ENCODE data around the gene TAF1B. TPM values are rescaled to one million over a fixed set of nuclear protein-coding genes. Genes with fewer than 3 reads are reported as not detected.
A peak's percentile ranks its signal among the peaks of the same experiment; 100 is the strongest.

The TAF1B gene
- total RNA-seq, 1 donor = 41.3 TPM

DNA sequence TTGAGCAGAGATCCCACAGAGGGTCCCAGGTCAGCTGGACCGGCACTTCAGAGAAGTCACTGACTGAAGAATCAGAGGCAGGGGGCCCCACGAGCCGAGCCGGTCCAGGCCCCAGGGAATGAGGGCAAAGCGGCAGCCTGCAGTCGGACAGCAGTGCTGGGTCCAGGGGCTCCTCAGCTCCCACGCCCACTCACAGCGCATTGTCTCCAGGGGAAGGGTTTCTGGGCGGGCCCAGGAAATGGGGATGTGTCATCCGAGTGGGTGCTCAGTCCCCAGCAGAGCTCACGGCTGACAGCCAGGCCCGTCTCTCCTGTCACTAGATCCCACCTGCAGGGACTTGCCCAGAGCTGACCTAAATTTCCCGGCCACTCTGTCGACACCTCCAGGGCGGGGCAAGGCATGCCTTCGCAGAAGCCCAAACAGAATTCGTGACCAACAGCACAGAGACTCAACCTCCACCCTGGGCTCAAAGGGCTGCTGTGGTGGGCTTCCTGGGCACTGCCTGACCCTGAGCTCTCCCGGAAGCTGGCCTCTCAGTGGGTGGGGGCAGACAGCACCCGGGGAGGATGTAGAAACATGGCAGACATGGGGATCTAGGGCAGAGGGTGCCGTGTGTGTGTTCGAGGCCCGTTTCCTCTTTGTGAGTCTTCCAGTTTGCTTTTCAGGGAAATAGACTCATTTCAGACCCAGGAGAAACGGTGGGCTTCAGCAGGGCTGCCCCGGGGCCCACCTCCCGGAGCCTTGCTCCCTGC is 42.1 kb upstream of the TAF1B start:
- TF ChIP-seq, protein P1, sequence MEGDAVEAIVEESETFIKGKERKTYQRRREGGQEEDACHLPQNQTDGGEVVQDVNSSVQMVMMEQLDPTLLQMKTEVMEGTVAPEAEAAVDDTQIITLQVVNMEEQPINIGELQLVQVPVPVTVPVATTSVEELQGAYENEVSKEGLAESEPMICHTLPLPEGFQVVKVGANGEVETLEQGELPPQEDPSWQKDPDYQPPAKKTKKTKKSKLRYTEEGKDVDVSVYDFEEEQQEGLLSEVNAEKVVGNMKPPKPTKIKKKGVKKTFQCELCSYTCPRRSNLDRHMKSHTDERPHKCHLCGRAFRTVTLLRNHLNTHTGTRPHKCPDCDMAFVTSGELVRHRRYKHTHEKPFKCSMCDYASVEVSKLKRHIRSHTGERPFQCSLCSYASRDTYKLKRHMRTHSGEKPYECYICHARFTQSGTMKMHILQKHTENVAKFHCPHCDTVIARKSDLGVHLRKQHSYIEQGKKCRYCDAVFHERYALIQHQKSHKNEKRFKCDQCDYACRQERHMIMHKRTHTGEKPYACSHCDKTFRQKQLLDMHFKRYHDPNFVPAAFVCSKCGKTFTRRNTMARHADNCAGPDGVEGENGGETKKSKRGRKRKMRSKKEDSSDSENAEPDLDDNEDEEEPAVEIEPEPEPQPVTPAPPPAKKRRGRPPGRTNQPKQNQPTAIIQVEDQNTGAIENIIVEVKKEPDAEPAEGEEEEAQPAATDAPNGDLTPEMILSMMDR (IDR thresholded peaks at IDR 0.05; ENCODE audit: extremely low read depth, low read depth, low read length) = no peak
- no peaks in the 10 kb centered on the region for H3K27me3 ChIP-seq (ENCODE audit: insufficient read depth, low read length)
- H2AFZ ChIP-seq (ENCODE audit: low read length) = peak overlapping the region; percentile 44
- H3K4me3 ChIP-seq (ENCODE audit: insufficient read depth, low read length) = peak overlapping the region; percentile 8
- DNase-seq (ENCODE audit: insufficient read length, low spot score, missing footprints) = peak; percentile 90
- H4K20me1 ChIP-seq (ENCODE audit: insufficient read depth, low read length) = no peaks in the 10 kb centered on the region
- no peaks in the 10 kb centered on the region for H3K36me3 ChIP-seq (ENCODE audit: insufficient read depth, low read length)
- no peaks in the 10 kb centered on the region for H3K9me3 ChIP-seq (ENCODE audit: low read depth, low read length)
- peak overlapping the region; percentile 37 for H3K4me2 ChIP-seq (ENCODE audit: insufficient read depth, low read length)
- peaks cover 43% of the 10 kb centered on the region for H3K4me1 ChIP-seq (ENCODE audit: insufficient read depth, low read length)
- H3K79me2 ChIP-seq (ENCODE audit: insufficient read depth, low read length) = no peaks in the 10 kb centered on the region
- H3K27ac ChIP-seq (ENCODE audit: low read depth, low read length) = peak overlapping the region; percentile 95

DNA sequence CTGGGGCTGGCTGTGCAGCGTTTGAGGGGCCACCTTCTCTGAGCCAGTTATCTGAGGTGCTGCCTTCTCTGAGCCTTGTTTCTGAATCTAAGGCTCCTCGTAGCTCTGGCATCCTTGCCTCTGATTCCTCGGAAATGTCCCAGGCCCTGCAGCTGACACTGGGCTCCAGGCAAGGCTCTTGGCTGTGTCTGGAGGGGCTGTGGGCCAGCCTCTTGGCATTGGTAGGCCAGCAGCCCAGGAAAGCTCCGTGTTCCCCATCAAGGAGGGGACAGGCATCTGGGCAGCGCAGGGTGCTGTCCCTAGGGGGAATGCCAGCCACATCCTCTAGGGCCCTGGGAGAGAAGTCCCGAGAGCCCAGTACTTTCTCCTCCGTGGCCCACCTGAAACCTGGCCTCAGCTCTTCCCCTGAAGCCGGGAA is 40.7 kb upstream of the TAF1B start:
- Histone ChIP-seq H3K36me3 (ENCODE audit: insufficient read depth, low read length) (no peaks in the 10 kb centered on the region), H2AFZ (ENCODE audit: low read length) (no peak overlapping the region), H3K79me2 (ENCODE audit: insufficient read depth, low read length) (no peaks in the 10 kb centered on the region), H3K9me3 (ENCODE audit: low read depth, low read length) (no peaks in the 10 kb centered on the region), H3K4me2 (ENCODE audit: insufficient read depth, low read length) (no peak overlapping the region), H3K27ac (ENCODE audit: low read depth, low read length) (peak overlapping the region; percentile 95), H3K4me3 (ENCODE audit: insufficient read depth, low read length) (no peak overlapping the region), H3K27me3 (ENCODE audit: insufficient read depth, low read length) (no peaks in the 10 kb centered on the region), H4K20me1 (ENCODE audit: insufficient read depth, low read length) (no peaks in the 10 kb centered on the region), H3K4me1 (ENCODE audit: insufficient read depth, low read length) (peaks cover 43% of the 10 kb centered on the region)
- peak; percentile 25 for DNase-seq (ENCODE audit: insufficient read length, low spot score, missing footprints)
- TF ChIP-seq, protein P1 (IDR thresholded peaks at IDR 0.05; ENCODE audit: extremely low read depth, low read depth, low read length) = no peak

DNA sequence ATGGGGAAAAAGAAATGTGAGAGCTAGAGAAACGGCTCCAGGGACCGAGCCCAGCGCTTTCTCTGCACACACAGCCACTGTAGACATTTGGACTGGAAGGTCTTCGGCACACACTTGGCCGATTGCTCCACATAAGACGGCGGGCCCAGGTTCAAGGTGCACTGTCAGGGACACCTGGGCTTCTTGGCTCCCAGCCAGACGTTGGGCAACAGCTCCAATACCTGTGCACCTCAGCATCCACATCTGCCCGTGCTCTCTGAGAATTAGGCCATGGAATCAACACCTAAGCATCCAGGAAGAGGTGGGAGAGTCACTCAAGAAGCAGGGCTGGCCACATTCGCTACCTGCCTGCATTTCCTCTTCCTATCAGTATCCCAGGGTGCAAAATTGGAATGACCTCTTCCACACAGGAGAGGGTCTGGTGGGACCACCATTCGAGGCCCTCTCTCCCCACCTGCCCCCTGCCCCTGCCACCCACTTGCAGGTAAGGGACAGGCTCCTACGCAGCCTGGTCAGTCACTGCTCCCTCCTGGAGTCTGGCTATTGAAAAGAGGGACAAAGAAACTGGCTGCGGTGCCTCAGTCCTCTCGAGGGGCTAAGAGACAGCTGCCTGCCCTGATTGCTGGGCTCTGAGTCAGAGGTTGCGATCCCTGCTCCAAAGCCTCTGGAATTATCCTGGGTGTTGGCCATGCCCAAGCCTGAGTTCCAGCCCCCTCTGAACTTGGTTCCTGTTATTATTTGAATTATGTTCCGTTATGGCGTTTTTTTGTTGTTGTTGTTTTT is 40.1 kb upstream of the TAF1B start:
- Histone ChIP-seq H3K36me3 (ENCODE audit: insufficient read depth, low read length) (no peaks in the 10 kb centered on the region), H3K4me2 (ENCODE audit: insufficient read depth, low read length) (peak overlapping the region; percentile 39), H3K9me3 (ENCODE audit: low read depth, low read length) (no peaks in the 10 kb centered on the region), H3K27ac (ENCODE audit: low read depth, low read length) (no peak overlapping the region), H3K4me1 (ENCODE audit: insufficient read depth, low read length) (peaks cover 43% of the 10 kb centered on the region), H4K20me1 (ENCODE audit: insufficient read depth, low read length) (no peaks in the 10 kb centered on the region), H3K79me2 (ENCODE audit: insufficient read depth, low read length) (no peaks in the 10 kb centered on the region), H3K27me3 (ENCODE audit: insufficient read depth, low read length) (no peaks in the 10 kb centered on the region), H3K4me3 (ENCODE audit: insufficient read depth, low read length) (no peak overlapping the region), H2AFZ (ENCODE audit: low read length) (no peak overlapping the region)
- DNase-seq (ENCODE audit: insufficient read length, low spot score, missing footprints) = peak; percentile 95
- TF ChIP-seq, protein P1 (IDR thresholded peaks at IDR 0.05; ENCODE audit: extremely low read depth, low read depth, low read length) = no peak

All from osteoblast (primary cell).